HEK293 (cell line): ENCODE results near the gene RSKR.
A peak's percentile ranks its signal among the peaks of the same experiment; 100 is the strongest.

Experiments
- FEZF1 ChIP-seq: fragments of 450-650 bp; formaldehyde crosslinking; IDR thresholded peaks from 2 replicates; pipeline ENCODE4 v1.5.1; 2016; ENCODE audit warnings: missing biosample characterization, missing genetic modification characterization
- IKZF3 ChIP-seq: fragments of 450-650 bp; IDR thresholded peaks from 2 replicates; pipeline ENCODE4 v1.5.0; 2018; ENCODE audit warnings: missing biosample characterization, mild to moderate bottlenecking, missing genetic modification characterization, moderate library complexity
- KLF16 ChIP-seq: fragments of 450-650 bp; formaldehyde crosslinking; IDR thresholded peaks from 2 replicates; pipeline ENCODE4 v1.5.1; 2017; ENCODE audit warnings: missing biosample characterization, missing genetic modification characterization
- KLF9 ChIP-seq: fragments of 450-650 bp; formaldehyde crosslinking; IDR thresholded peaks from 2 replicates; pipeline ENCODE4 v1.5.1; 2016; ENCODE audit warnings: missing biosample characterization, missing genetic modification characterization, low read depth
- MEIS1 ChIP-seq: sonication (generic); formaldehyde crosslinking; IDR thresholded peaks from 2 replicates; pipeline ENCODE4 v1.8.1; 2022; ENCODE audit warnings: missing genetic modification reagents, mild to moderate bottlenecking, borderline replicate concordance
- MYNN ChIP-seq: fragments of 450-650 bp; formaldehyde crosslinking; IDR thresholded peaks from 2 replicates; pipeline ENCODE4 v1.5.1; 2016; ENCODE audit warnings: missing biosample characterization, missing genetic modification characterization, borderline replicate concordance
- SCRT1 ChIP-seq: fragments of 450-650 bp; formaldehyde crosslinking; IDR thresholded peaks from 2 replicates; pipeline ENCODE4 v1.5.1; 2016; ENCODE audit warnings: missing biosample characterization, missing genetic modification characterization, borderline replicate concordance
- SCRT2 ChIP-seq: fragments of 450-650 bp; formaldehyde crosslinking; IDR thresholded peaks from 2 replicates; pipeline ENCODE4 v1.5.1; 2016; ENCODE audit warnings: missing biosample characterization, missing genetic modification characterization
- TRIM28 ChIP-seq: IDR thresholded peaks from 2 replicates; pipeline ENCODE4 v1.6.1; 2011; ENCODE audit warnings: low read length, control low read depth, borderline replicate concordance
- ZBTB49 ChIP-seq: fragments of 450-650 bp; formaldehyde crosslinking; IDR thresholded peaks from 2 replicates; pipeline ENCODE4 v1.5.1; 2016; ENCODE audit warnings: missing biosample characterization, missing genetic modification characterization, low read depth
- ZNF112 ChIP-seq: fragments of 450-650 bp; formaldehyde crosslinking; IDR thresholded peaks from 2 replicates; pipeline ENCODE4 v1.5.0; 2017; ENCODE audit warnings: missing biosample characterization, missing genetic modification characterization
- ZNF174 ChIP-seq: fragments of 450-650 bp; formaldehyde crosslinking; IDR thresholded peaks from 2 replicates; pipeline ENCODE4 v1.5.0; 2017; ENCODE audit warnings: missing biosample characterization, mild to moderate bottlenecking, missing genetic modification characterization
- ZNF221 ChIP-seq: fragments of 450-650 bp; formaldehyde crosslinking; IDR thresholded peaks from 2 replicates; pipeline ENCODE4 v1.5.1; 2017; ENCODE audit warnings: missing biosample characterization, missing genetic modification characterization, borderline replicate concordance
- ZNF24 ChIP-seq: fragments of 450-650 bp; formaldehyde crosslinking; IDR thresholded peaks from 2 replicates; pipeline ENCODE4 v1.5.1; 2016; ENCODE audit warnings: missing biosample characterization, missing genetic modification characterization
- ZNF248 ChIP-seq: fragments of 450-650 bp; formaldehyde crosslinking; IDR thresholded peaks from 2 replicates; pipeline ENCODE4 v1.5.1; 2017; ENCODE audit warnings: missing biosample characterization, missing genetic modification characterization
- ZNF335 ChIP-seq: fragments of 450-650 bp; formaldehyde crosslinking; conservative IDR thresholded peaks from 2 replicates; pipeline ENCODE4 v1.5.1; 2016; ENCODE audit warnings: missing biosample characterization, missing genetic modification characterization
- ZNF423 ChIP-seq: fragments of 450-650 bp; formaldehyde crosslinking; IDR thresholded peaks from 2 replicates; pipeline ENCODE4 v1.5.1; 2016; ENCODE audit warnings: missing biosample characterization, missing genetic modification characterization
- ZNF48 ChIP-seq: fragments of 450-650 bp; formaldehyde crosslinking; IDR thresholded peaks from 2 replicates; pipeline ENCODE4 v1.5.1; 2016; ENCODE audit warnings: missing biosample characterization, missing genetic modification characterization
- ZNF513 ChIP-seq: fragments of 450-650 bp; IDR thresholded peaks from 2 replicates; pipeline ENCODE4 v1.5.1; 2018; ENCODE audit warnings: missing biosample characterization, missing genetic modification characterization
- ZNF521 ChIP-seq: fragments of 450-650 bp; formaldehyde crosslinking; IDR thresholded peaks from 2 replicates; pipeline ENCODE4 v1.5.1; 2017; ENCODE audit warnings: missing biosample characterization, mild to moderate bottlenecking, missing genetic modification characterization
- ZNF549 ChIP-seq: fragments of 450-650 bp; IDR thresholded peaks from 2 replicates; pipeline ENCODE4 v1.5.1; 2018; ENCODE audit warnings: missing biosample characterization, missing genetic modification characterization, mild to moderate bottlenecking, inconsistent platforms, moderate library complexity
- ZNF580 ChIP-seq: fragments of 450-650 bp; formaldehyde crosslinking; IDR thresholded peaks from 2 replicates; pipeline ENCODE4 v1.5.1; 2016; ENCODE audit warnings: missing biosample characterization, missing genetic modification characterization
- ZNF658 ChIP-seq: fragments of 450-650 bp; formaldehyde crosslinking; IDR thresholded peaks from 2 replicates; pipeline ENCODE4; 2016; ENCODE audit warnings: missing biosample characterization, missing genetic modification characterization
- ZNF660 ChIP-seq: fragments of 450-650 bp; IDR thresholded peaks from 2 replicates; pipeline ENCODE4 v1.5.1; 2018; ENCODE audit warnings: missing biosample characterization, mild to moderate bottlenecking, missing genetic modification characterization
- ZNF692 ChIP-seq: fragments of 450-650 bp; formaldehyde crosslinking; IDR thresholded peaks from 2 replicates; pipeline ENCODE4 v1.5.1; 2016; ENCODE audit warnings: missing biosample characterization, missing genetic modification characterization
- ZNF704 ChIP-seq: fragments of 450-650 bp; formaldehyde crosslinking; IDR thresholded peaks from 2 replicates; pipeline ENCODE4 v1.5.1; 2016; ENCODE audit warnings: missing biosample characterization, missing genetic modification characterization
- ZNF707 ChIP-seq: fragments of 450-650 bp; formaldehyde crosslinking; IDR thresholded peaks from 2 replicates; pipeline ENCODE4 v1.5.1; 2016; ENCODE audit warnings: missing biosample characterization, missing genetic modification characterization
- ZNF76 ChIP-seq: fragments of 450-650 bp; formaldehyde crosslinking; IDR thresholded peaks from 2 replicates; pipeline ENCODE4; 2016; ENCODE audit warnings: low read depth, missing biosample characterization, missing genetic modification characterization, borderline replicate concordance
- ZNF791 ChIP-seq: fragments of 450-650 bp; formaldehyde crosslinking; IDR thresholded peaks from 2 replicates; pipeline ENCODE4 v1.5.1; 2016; ENCODE audit warnings: missing biosample characterization, missing genetic modification characterization
- ZSCAN4 ChIP-seq: fragments of 450-650 bp; formaldehyde crosslinking; IDR thresholded peaks from 2 replicates; pipeline ENCODE4 v1.5.1; 2017; ENCODE audit warnings: missing biosample characterization, missing genetic modification characterization
- ZSCAN5A ChIP-seq: fragments of 450-650 bp; formaldehyde crosslinking; IDR thresholded peaks from 2 replicates; pipeline ENCODE4 v1.5.1; 2016; ENCODE audit warnings: missing biosample characterization, missing genetic modification characterization
- ZXDB ChIP-seq: fragments of 450-650 bp; formaldehyde crosslinking; IDR thresholded peaks from 2 replicates; pipeline ENCODE4 v1.5.1; 2016; ENCODE audit warnings: missing biosample characterization, missing genetic modification characterization

The RSKR gene

GRCh38 chr17:28598799-28599310 is 15.1 kb downstream of the RSKR start, which contains the start of gene SPAG5 (continued):
- TF ChIP-seq ZSCAN5A (tag by site-specific recombination) (0 out of 2 replicates have a peak, but pooled peaks have one; percentile 5), ZNF549 (no peak), FEZF1 (tag by site-specific recombination) (no peak), ZNF692 (tag by site-specific recombination) (no peak), SCRT2 (no peak), ZNF335 (tag by site-specific recombination) (peak; percentile 85), ZNF24 (tag by site-specific recombination) (no peak), ZNF76 (tag by site-specific recombination) (peak; percentile 45; the same call in 1 of the 2 replicates), KLF16 (peak; percentile 65; the same call in 1 of the 2 replicates), ZNF521 (tag by site-specific recombination) (no peak), MEIS1 (CRISPR knock-in tag) (no peak), IKZF3 (tag by site-specific recombination) (no peak), ZBTB49 (no peak), ZNF660 (tag by site-specific recombination) (no peak; the same call in none of the 2 replicates), ZNF658 (tag by site-specific recombination) (no peak), ZNF221 (tag by site-specific recombination) (no peak), KLF9 (tag by site-specific recombination) (peak; percentile 98), ZNF48 (tag by site-specific recombination) (no peak), ZNF112 (tag by site-specific recombination) (no peak), SCRT1 (no peak), ZNF704 (no peak), ZNF174 (tag by site-specific recombination) (no peak), ZNF423 (no peak), ZNF248 (no peak), TRIM28 (no peak; the same call in 1 of the 2 replicates), ZXDB (tag by site-specific recombination) (no peak; the same call in 1 of the 2 replicates), ZNF580 (tag by site-specific recombination) (peak; percentile 91), ZNF791 (no peak), ZNF513 (tag by site-specific recombination) (no peak), MYNN (no peak), ZNF707 (no peak), ZSCAN4 (tag by site-specific recombination) (no peak)
